DOHH2 (cell line): ENCODE measurements around the gene NAA30.

Experiments used
- CTCF ChIP-seq: fragments of 200-600 bp; sonication (generic); IDR thresholded peaks from one replicate; pipeline ENCODE4 v1.5.1; 2014; ENCODE audit warnings: antibody characterized with exemption, mild to moderate bottlenecking, low read depth, low read length; ENCODE audit not compliant: poor library complexity, severe bottlenecking
- EZH2phosphoT487 ChIP-seq: fragments of 200-600 bp; sonication (generic); IDR thresholded peaks from 2 replicates; pipeline ENCODE4 v1.6.1; 2017; ENCODE audit warnings: borderline replicate concordance, mild to moderate bottlenecking, antibody characterized with exemption, low read length, moderate library complexity, mixed read lengths

GRCh38 chr14:57383125-57383745 is 7.2 kb upstream of the NAA30 start:
- no peak for TF ChIP-seq CTCF
- no peak for TF ChIP-seq EZH2phosphoT487
